Activated T-cell treated with anti-CD3 and anti-CD28 coated beads, Interleukin-2, amount 50 U/mL, for 24 hours (primary cell): ENCODE data around the gene SMARCC1.

ENCODE experiments used
- DNase-seq: peaks from one replicate; pipeline ENCODE4 v3.0.0-alpha.2; 2020
- H3K27ac Mint-ChIP-seq: 2 replicates; pipeline ENCODE4 v1.8.0; 2020; ENCODE audit warnings: mild to moderate bottlenecking, mixed read lengths
- H3K27me3 Mint-ChIP-seq: 2 replicates; pipeline ENCODE4 v1.8.0; 2020; ENCODE audit warnings: mixed read lengths
- H3K36me3 Mint-ChIP-seq: 2 replicates; pipeline ENCODE4 v1.8.0; 2020; ENCODE audit warnings: low read depth, mixed read lengths
- H3K4me1 Mint-ChIP-seq: 2 replicates; pipeline ENCODE4 v1.8.0; 2020; ENCODE audit warnings: low read depth, mixed read lengths
- H3K4me3 Mint-ChIP-seq: 2 replicates; pipeline ENCODE4 v1.8.0; 2020; ENCODE audit warnings: mild to moderate bottlenecking, moderate library complexity, mixed read lengths
- H3K9me3 Mint-ChIP-seq: 2 replicates; pipeline ENCODE4 v1.8.0; 2020; ENCODE audit warnings: mixed read lengths

SMARCC1 gene

GRCh38 chr3:47586746-47587145, 194.9 kb downstream of the SMARCC1 start:
- peak overlapping the region; percentile 15 for H3K27ac Mint-ChIP-seq
- H3K36me3 Mint-ChIP-seq: peaks cover 68% of the 10 kb centered on the region
- H3K4me3 Mint-ChIP-seq: no peak overlapping the region

GRCh38 chr3:47583320-47584075, 198.2 kb downstream of the SMARCC1 start:
- Mint-ChIP-seq H3K4me1 (no peaks in the 10 kb centered on the region), H3K9me3 (no peaks in the 10 kb centered on the region), H3K27me3 (peaks cover 20% of the 10 kb centered on the region), H3K4me3 (no peak overlapping the region), H3K36me3 (peaks cover 36% of the 10 kb centered on the region), H3K27ac (peak overlapping the region; percentile 23)
- DNase-seq: no peak

More at GRCh38 chr3:47586746-47587145, 194.9 kb downstream of the SMARCC1 start:
- no peaks in the 10 kb centered on the region for H3K9me3 Mint-ChIP-seq
- DNase-seq: no peak
- H3K27me3 Mint-ChIP-seq: no peaks in the 10 kb centered on the region
- no peaks in the 10 kb centered on the region for H3K4me1 Mint-ChIP-seq

GRCh38 chr3:47581835-47582234, 199.9 kb downstream of the SMARCC1 start:
- peaks cover 31% of the 10 kb centered on the region for H3K27me3 Mint-ChIP-seq
- H3K4me3 Mint-ChIP-seq: no peak overlapping the region
- peaks cover 20% of the 10 kb centered on the region for H3K36me3 Mint-ChIP-seq
- DNase-seq: no peak
- H3K27ac Mint-ChIP-seq: no peak overlapping the region
- no peaks in the 10 kb centered on the region for H3K9me3 Mint-ChIP-seq
- H3K4me1 Mint-ChIP-seq: no peaks in the 10 kb centered on the region

GRCh38 chr3:47581422-47581821, 200.3 kb downstream of the SMARCC1 start:
- no peak overlapping the region for H3K4me3 Mint-ChIP-seq

GRCh38 chr3:47580481-47580880, 201.2 kb downstream of the SMARCC1 start:
- Mint-ChIP-seq H3K9me3 (no peaks in the 10 kb centered on the region), H3K36me3 (peaks cover 6% of the 10 kb centered on the region), H3K27me3 (peaks cover 39% of the 10 kb centered on the region), H3K27ac (no peak overlapping the region), H3K4me3 (no peak overlapping the region), H3K4me1 (no peaks in the 10 kb centered on the region)
- no peak for DNase-seq

More at GRCh38 chr3:47581422-47581821, 200.3 kb downstream of the SMARCC1 start:
- Mint-ChIP-seq H3K9me3 (no peaks in the 10 kb centered on the region), H3K27me3 (peaks cover 34% of the 10 kb centered on the region), H3K36me3 (peaks cover 15% of the 10 kb centered on the region), H3K27ac (no peak overlapping the region), H3K4me1 (no peaks in the 10 kb centered on the region)
- DNase-seq: no peak

- no peak overlapping the region for H3K27ac Mint-ChIP-seq
- no peak for DNase-seq
- peaks cover under 1% of the 10 kb centered on the region for H3K36me3 Mint-ChIP-seq
- peak overlapping the region; percentile 44 for H3K4me3 Mint-ChIP-seq
- H3K27me3 Mint-ChIP-seq: peaks cover 44% of the 10 kb centered on the region
- H3K9me3 Mint-ChIP-seq: no peaks in the 10 kb centered on the region
- no peaks in the 10 kb centered on the region for H3K4me1 Mint-ChIP-seq
Observed at GRCh38 chr3:47579875-47580274, 201.8 kb downstream of the SMARCC1 start.

GRCh38 chr3:47578691-47579632, 202.7 kb downstream of the SMARCC1 start, which contains the start of gene CSPG5:
Gene CSPG5 (minus strand): TSS chr3:47578865. CDS start chr3:47578693, 172 bp downstream.
- no peaks in the 10 kb centered on the region for H3K9me3 Mint-ChIP-seq
- H3K4me1 Mint-ChIP-seq: no peaks in the 10 kb centered on the region
- peak; percentile 63 for DNase-seq
- H3K36me3 Mint-ChIP-seq: no peaks in the 10 kb centered on the region
- H3K27me3 Mint-ChIP-seq: peaks cover 50% of the 10 kb centered on the region
- peak within 1 kb of the TSS; percentile 63 for H3K4me3 Mint-ChIP-seq
- H3K27ac Mint-ChIP-seq: peak within 1 kb of the TSS; percentile 40

GRCh38 chr3:47578119-47578632, 203.5 kb downstream of the SMARCC1 start:
- peaks cover 53% of the 10 kb centered on the region for H3K27me3 Mint-ChIP-seq
- peak; percentile 72 for DNase-seq
- peak overlapping the region; percentile 63 for H3K4me3 Mint-ChIP-seq
- H3K27ac Mint-ChIP-seq: no peak overlapping the region
- H3K4me1 Mint-ChIP-seq: no peaks in the 10 kb centered on the region
- no peaks in the 10 kb centered on the region for H3K9me3 Mint-ChIP-seq
- H3K36me3 Mint-ChIP-seq: no peaks in the 10 kb centered on the region

- peak; percentile 37 for DNase-seq
- no peaks in the 10 kb centered on the region for H3K9me3 Mint-ChIP-seq
- peak overlapping the region; percentile 63 for H3K4me3 Mint-ChIP-seq
- no peaks in the 10 kb centered on the region for H3K36me3 Mint-ChIP-seq
- no peaks in the 10 kb centered on the region for H3K4me1 Mint-ChIP-seq
- H3K27ac Mint-ChIP-seq: no peak overlapping the region
- H3K27me3 Mint-ChIP-seq: peaks cover 55% of the 10 kb centered on the region
Observed at GRCh38 chr3:47577583-47578118, 204.0 kb downstream of the SMARCC1 start.

- no peaks in the 10 kb centered on the region for H3K9me3 Mint-ChIP-seq
- no peak overlapping the region for H3K4me3 Mint-ChIP-seq
- no peak overlapping the region for H3K27ac Mint-ChIP-seq
Observed at GRCh38 chr3:47573190-47574172, 208.2 kb downstream of the SMARCC1 start.

GRCh38 chr3:47571391-47572175, 210.1 kb downstream of the SMARCC1 start:
- no peak for DNase-seq
- Mint-ChIP-seq H3K27me3 (peaks cover 28% of the 10 kb centered on the region), H3K36me3 (no peaks in the 10 kb centered on the region), H3K27ac (no peak overlapping the region), H3K9me3 (no peaks in the 10 kb centered on the region), H3K4me3 (no peak overlapping the region), H3K4me1 (no peaks in the 10 kb centered on the region)

More at GRCh38 chr3:47573190-47574172, 208.2 kb downstream of the SMARCC1 start:
- DNase-seq: no peak
- Mint-ChIP-seq H3K36me3 (no peaks in the 10 kb centered on the region), H3K27me3 (peaks cover 41% of the 10 kb centered on the region), H3K4me1 (no peaks in the 10 kb centered on the region)

- H3K27me3 Mint-ChIP-seq: peaks cover 11% of the 10 kb centered on the region
- no peaks in the 10 kb centered on the region for H3K4me1 Mint-ChIP-seq
- no peak for DNase-seq
- no peaks in the 10 kb centered on the region for H3K36me3 Mint-ChIP-seq
- H3K27ac Mint-ChIP-seq: no peak overlapping the region
- no peaks in the 10 kb centered on the region for H3K9me3 Mint-ChIP-seq
- no peak overlapping the region for H3K4me3 Mint-ChIP-seq
Observed at GRCh38 chr3:47568901-47569300, 212.8 kb downstream of the SMARCC1 start.

GRCh38 chr3:47567149-47567548, 214.5 kb downstream of the SMARCC1 start:
- Mint-ChIP-seq H3K4me3 (no peak overlapping the region), H3K36me3 (no peaks in the 10 kb centered on the region), H3K27me3 (peaks cover 3% of the 10 kb centered on the region), H3K4me1 (no peaks in the 10 kb centered on the region), H3K27ac (no peak overlapping the region), H3K9me3 (no peaks in the 10 kb centered on the region)
- DNase-seq: no peak
